Breast epithelium (tissue), 4 donors: ENCODE data around the gene ITGB6. TPM values are rescaled to one million over a fixed set of nuclear protein-coding genes. Genes with fewer than 3 reads are reported as not detected.
"Not testable (repeated sequence)": the region's sequence is repeated elsewhere in the genome, so short reads cannot be mapped to it uniquely, and the experiment has no call there.

Experiments
- DNase-seq, 2 donors: peaks; one replicate each; pipeline ENCODE4 v3.0.0-alpha.2; 2019; ENCODE audit warnings: low spot score in 2 of 2
- H3K27ac ChIP-seq, 2 donors: fragments of 200-600 bp; sonication (generic) in 1 of 2; one replicate each; pipeline ENCODE4 v1.5.1; 2016 to 2019; ENCODE audit warnings: mild to moderate bottlenecking in 1 of 2
- H3K27me3 ChIP-seq, 2 donors: fragments of 200-600 bp; sonication (generic) in 1 of 2; one replicate each; pipeline versions ENCODE4 v1.5.1 to v1.6.0; 2017 to 2019; ENCODE audit warnings: control low read depth in 1 of 2, mild to moderate bottlenecking in 1 of 2
- H3K36me3 ChIP-seq: fragments of 200-600 bp; one replicate; pipeline ENCODE4 v1.5.1; 2019
- H3K4me1 ChIP-seq, 2 donors: fragments of 200-600 bp; sonication (generic); one replicate each; pipeline ENCODE4 v1.5.1; 2016 to 2019; ENCODE audit warnings: control low read depth in 1 of 2
- H3K4me3 ChIP-seq, 3 donors: fragments of 200-600 bp; sonication (generic); 1 replicate in 2 of 3; 2 replicates in 1 of 3; pipeline ENCODE4 v1.5.1; 2016 to 2019; ENCODE audit warnings: mild to moderate bottlenecking in 3 of 3, moderate library complexity in 2 of 3
- H3K9me3 ChIP-seq, 2 donors: fragments of 200-600 bp; sonication (generic) in 1 of 2; one replicate each; pipeline ENCODE4 v1.5.1; 2016 to 2019; ENCODE audit warnings: control low read depth in 1 of 2
- POLR2A ChIP-seq: fragments of 450-650 bp; IDR thresholded peaks from one replicate; pipeline ENCODE4 v1.6.1; 2016; ENCODE audit warnings: antibody characterized with exemption, mild to moderate bottlenecking, moderate library complexity
- POLR2AphosphoS5 ChIP-seq, 3 donors: sonication (generic); formaldehyde crosslinking; IDR thresholded peaks; one replicate each; pipeline ENCODE4 v1.6.1; 2017; ENCODE audit warnings: antibody characterized with exemption in 3 of 3
- intact Hi-C: fragments of 100-400 bp; cut with DNase I; formaldehyde crosslinking; loops from one replicate; pipeline ENCODE4 v1.15.1; 2023; ENCODE audit warnings: low total_unique reads
- total RNA-seq, 3 donors: library from RNA; depleted of rRNA; stranded (reverse); fragments of >200 nt; gene quantifications; one replicate each; pipeline ENCODE4 v1.1.0, GENCODE V29; 2016
- TF ChIP-seq, protein P1 (sequence below), 3 donors: fragments of 450-650 bp; IDR thresholded peaks; one replicate each; pipeline ENCODE4 v1.5.1; 2016 to 2017; ENCODE audit warnings: antibody characterized with exemption in 3 of 3, mild to moderate bottlenecking in 3 of 3, moderate library complexity in 3 of 3

ITGB6 gene
- total RNA-seq, 3 donors from 2014 or later, result 0.16 to 46.1 (median 16.7) TPM

DNA sequence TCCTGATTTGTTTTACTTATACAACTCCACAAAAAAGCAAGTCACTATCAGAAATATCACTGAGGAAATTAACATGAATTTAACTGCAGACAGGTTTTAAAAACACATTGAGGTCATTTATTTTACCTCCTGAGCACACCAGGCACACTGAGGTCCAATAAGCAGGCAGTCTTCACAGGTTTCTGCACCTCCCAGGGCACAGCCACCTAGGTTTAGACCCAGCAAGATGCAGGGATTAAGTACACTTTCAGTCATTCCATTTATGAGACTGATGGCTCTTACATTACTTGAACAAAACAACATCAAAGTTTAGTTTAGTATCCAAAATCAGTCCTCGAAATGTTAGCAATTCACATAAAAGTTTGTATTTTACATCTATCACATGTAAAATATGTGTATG is 1.0 kb downstream of the ITGB6 start:
- no peak for DNase-seq
- intact Hi-C loops, result no loop called here
- no peaks in the 10 kb centered on the region for H3K9me3 ChIP-seq
- peak overlapping the region in 2 of 3 donors; percentile 44 for H3K4me3 ChIP-seq
- H3K36me3 ChIP-seq, result no peaks in the 10 kb centered on the region
- H3K27ac ChIP-seq, result peak overlapping the region; percentile 49 to 80
- TF ChIP-seq, protein P1, sequence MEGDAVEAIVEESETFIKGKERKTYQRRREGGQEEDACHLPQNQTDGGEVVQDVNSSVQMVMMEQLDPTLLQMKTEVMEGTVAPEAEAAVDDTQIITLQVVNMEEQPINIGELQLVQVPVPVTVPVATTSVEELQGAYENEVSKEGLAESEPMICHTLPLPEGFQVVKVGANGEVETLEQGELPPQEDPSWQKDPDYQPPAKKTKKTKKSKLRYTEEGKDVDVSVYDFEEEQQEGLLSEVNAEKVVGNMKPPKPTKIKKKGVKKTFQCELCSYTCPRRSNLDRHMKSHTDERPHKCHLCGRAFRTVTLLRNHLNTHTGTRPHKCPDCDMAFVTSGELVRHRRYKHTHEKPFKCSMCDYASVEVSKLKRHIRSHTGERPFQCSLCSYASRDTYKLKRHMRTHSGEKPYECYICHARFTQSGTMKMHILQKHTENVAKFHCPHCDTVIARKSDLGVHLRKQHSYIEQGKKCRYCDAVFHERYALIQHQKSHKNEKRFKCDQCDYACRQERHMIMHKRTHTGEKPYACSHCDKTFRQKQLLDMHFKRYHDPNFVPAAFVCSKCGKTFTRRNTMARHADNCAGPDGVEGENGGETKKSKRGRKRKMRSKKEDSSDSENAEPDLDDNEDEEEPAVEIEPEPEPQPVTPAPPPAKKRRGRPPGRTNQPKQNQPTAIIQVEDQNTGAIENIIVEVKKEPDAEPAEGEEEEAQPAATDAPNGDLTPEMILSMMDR (IDR thresholded peaks at IDR 0.05), result no peak
- TF ChIP-seq POLR2A, result no peak
- no peak for TF ChIP-seq POLR2AphosphoS5 (IDR thresholded peaks at IDR 0.05)
- H3K4me1 ChIP-seq, result peaks cover 0 to 4% of the 10 kb centered on the region in 2 donors
- no peaks in the 10 kb centered on the region for H3K27me3 ChIP-seq

- peaks cover 0 to 8% of the 10 kb centered on the region in 2 donors for H3K4me1 ChIP-seq
- no peak for DNase-seq
- H3K4me3 ChIP-seq, result peak overlapping the region in 2 of 3 donors; percentile 44
- no peaks in the 10 kb centered on the region for H3K9me3 ChIP-seq
- intact Hi-C loops, result no loop called here
- peak overlapping the region; percentile 78 to 80 for H3K27ac ChIP-seq
- H3K36me3 ChIP-seq, result no peaks in the 10 kb centered on the region
- no peaks in the 10 kb centered on the region for H3K27me3 ChIP-seq
- TF ChIP-seq POLR2AphosphoS5 (IDR thresholded peaks at IDR 0.05) (no peak), POLR2A (no peak)
- TF ChIP-seq, protein P1 (IDR thresholded peaks at IDR 0.05), result no peak
Measured at GRCh38 chr2:160197587-160197986, 2.5 kb downstream of the ITGB6 start.

GRCh38 chr2:160194946-160195345 is 5.1 kb downstream of the ITGB6 start:
- Histone ChIP-seq H3K9me3 (no peaks in the 10 kb centered on the region), H3K4me1 (peaks cover 0 to 8% of the 10 kb centered on the region in 2 donors), H3K4me3 (no peak overlapping the region), H3K27ac (peak overlapping the region; percentile 60 to 62), H3K36me3 (no peaks in the 10 kb centered on the region), H3K27me3 (no peaks in the 10 kb centered on the region)
- intact Hi-C loops, result no loop called here
- TF ChIP-seq, protein P1 (IDR thresholded peaks at IDR 0.05), result no peak
- TF ChIP-seq POLR2AphosphoS5 (IDR thresholded peaks at IDR 0.05) (no peak), POLR2A (no peak)
- DNase-seq, result no peak

DNA sequence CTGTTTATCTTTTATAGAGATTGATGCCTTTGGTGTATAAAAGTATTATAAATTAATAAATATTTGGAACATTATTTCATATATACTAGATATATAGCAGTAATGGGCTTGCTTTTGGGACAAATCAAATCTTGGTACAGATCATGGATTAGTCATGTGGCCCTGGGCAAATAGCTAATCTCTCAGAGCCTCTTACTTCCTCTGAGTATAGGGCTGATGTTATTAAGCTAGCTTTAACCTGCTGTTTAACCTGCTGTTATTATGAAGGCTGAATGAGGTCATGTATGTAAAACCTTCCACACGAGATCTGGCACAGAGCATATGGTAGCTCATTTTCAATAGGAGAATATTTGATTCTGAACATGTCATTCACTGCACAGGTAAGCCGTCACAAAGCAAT is 5.7 kb downstream of the ITGB6 start:
- Histone ChIP-seq H3K9me3 (no peaks in the 10 kb centered on the region), H3K36me3 (no peaks in the 10 kb centered on the region), H3K27me3 (no peaks in the 10 kb centered on the region), H3K27ac (peak overlapping the region; percentile 60 to 62), H3K4me3 (no peak overlapping the region), H3K4me1 (peaks cover 0 to 8% of the 10 kb centered on the region in 2 donors)
- intact Hi-C loops, result no loop called here
- DNase-seq, result no peak
- TF ChIP-seq POLR2A, result no peak
- TF ChIP-seq POLR2AphosphoS5 (IDR thresholded peaks at IDR 0.05), result no peak
- TF ChIP-seq, protein P1 (IDR thresholded peaks at IDR 0.05), result no peak

GRCh38 chr2:160181146-160181836 is 18.8 kb downstream of the ITGB6 start:
- intact Hi-C loops, H3K36me3 ChIP-seq, H3K27me3 ChIP-seq, H3K9me3 ChIP-seq, H3K4me3 ChIP-seq, DNase-seq, H3K4me1 ChIP-seq: not testable (repeated sequence)
- H3K27ac ChIP-seq, result peak overlapping the region; percentile 75 to 78

- H3K27me3 ChIP-seq, intact Hi-C loops, H3K4me1 ChIP-seq, H3K4me3 ChIP-seq, H3K9me3 ChIP-seq, H3K36me3 ChIP-seq, DNase-seq: not testable (repeated sequence)
- H3K27ac ChIP-seq, result peak overlapping the region; percentile 75 to 78
Measured at GRCh38 chr2:160180690-160181089, 19.4 kb downstream of the ITGB6 start.
